Gastrocnemius medialis (tissue), 4 donors: ENCODE results near the gene B4GALT2. TPM values are rescaled to one million over a fixed set of nuclear protein-coding genes. Genes with fewer than 3 reads are reported as not detected.

Experiments
- ATAC-seq, 2 donors: fragments of 150-250 bp; one replicate each; pipeline ENCODE4 v1.9.1; 2016
- DNase-seq, 2 donors: peaks; one replicate each; pipeline ENCODE4 v3.0.0-alpha.2; 2019
- H3K27ac ChIP-seq, 4 donors: fragments of 200-600 bp; sonication (generic); 1 replicate in 1 of 4; 2 replicates in 3 of 4; pipeline ENCODE4 v1.5.1; 2016 to 2018; ENCODE audit warnings: mild to moderate bottlenecking in 2 of 4, moderate library complexity in 1 of 4
- H3K27me3 ChIP-seq, 3 donors: fragments of 200-600 bp; sonication (generic) in 2 of 3; 1 replicate in 1 of 3; 2 replicates in 2 of 3; pipeline versions ENCODE4 v1.5.1 to v1.6.0; 2016 to 2019; ENCODE audit warnings: mild to moderate bottlenecking in 1 of 3, moderate library complexity in 1 of 3
- H3K36me3 ChIP-seq, 2 donors: fragments of 200-600 bp; sonication (generic) in 1 of 2; one replicate each; pipeline ENCODE4 v1.5.1; 2017 to 2018
- H3K4me1 ChIP-seq, 2 donors: fragments of 200-600 bp; sonication (generic) in 1 of 2; one replicate each; pipeline ENCODE4 v1.5.1; 2016 to 2017; ENCODE audit warnings: mild to moderate bottlenecking in 2 of 2
- H3K4me3 ChIP-seq, 4 donors: fragments of 200-600 bp; sonication (generic) in 3 of 4; 1 replicate in 1 of 4; 2 replicates in 3 of 4; pipeline ENCODE4 v1.5.1; 2016 to 2019; ENCODE audit warnings: mild to moderate bottlenecking in 2 of 4
- H3K9me3 ChIP-seq, 3 donors: fragments of 200-600 bp; sonication (generic) in 2 of 3; 1 replicate in 1 of 3; 2 replicates in 2 of 3; pipeline ENCODE4 v1.5.1; 2016 to 2019
- POLR2A ChIP-seq, 2 donors: fragments of 450-650 bp; IDR thresholded peaks; one replicate each; pipeline ENCODE4 v1.6.1; 2017; ENCODE audit warnings: antibody characterized with exemption in 2 of 2, mild to moderate bottlenecking in 2 of 2, moderate library complexity in 2 of 2
- in situ Hi-C, 4 donors: fragments of 200-750 bp; cut with MboI; loops; one replicate each; pipeline versions ENCODE4 v1.15.0 to v1.8.0; 2017; ENCODE audit warnings: low sequenced_read_pairs in 4 of 4
- intact Hi-C: fragments of 100-400 bp; cut with DNase I; formaldehyde crosslinking; loops from one replicate; pipeline ENCODE4 v1.15.1; 2023; ENCODE audit warnings: low total_unique reads
- total RNA-seq, 4 donors: library from RNA; depleted of rRNA; stranded (reverse); fragments of >200 nt; gene quantifications; one replicate each; pipeline versions ENCODE4 v1.1.0 to v1.2.3, GENCODE V29; 2016
- TF ChIP-seq, protein P1 (sequence below), 5 experiments: fragments of 450-650 bp in 3 of 5; fragments of 200-600 bp in 2 of 5; sonication (generic) in 2 of 5; IDR thresholded peaks in 4 of 5; conservative IDR thresholded peaks in 1 of 5; 1 replicate in 4 of 5; 2 replicates in 1 of 5; pipeline ENCODE4 v1.5.1; 2016 to 2019; ENCODE audit warnings: antibody characterized with exemption in 5 of 5, mild to moderate bottlenecking in 3 of 5, moderate library complexity in 3 of 5

B4GALT2 gene
- total RNA-seq, 4 donors from 2014 or later = 63.5 to 97.8 (median 72.1) TPM

DNA sequence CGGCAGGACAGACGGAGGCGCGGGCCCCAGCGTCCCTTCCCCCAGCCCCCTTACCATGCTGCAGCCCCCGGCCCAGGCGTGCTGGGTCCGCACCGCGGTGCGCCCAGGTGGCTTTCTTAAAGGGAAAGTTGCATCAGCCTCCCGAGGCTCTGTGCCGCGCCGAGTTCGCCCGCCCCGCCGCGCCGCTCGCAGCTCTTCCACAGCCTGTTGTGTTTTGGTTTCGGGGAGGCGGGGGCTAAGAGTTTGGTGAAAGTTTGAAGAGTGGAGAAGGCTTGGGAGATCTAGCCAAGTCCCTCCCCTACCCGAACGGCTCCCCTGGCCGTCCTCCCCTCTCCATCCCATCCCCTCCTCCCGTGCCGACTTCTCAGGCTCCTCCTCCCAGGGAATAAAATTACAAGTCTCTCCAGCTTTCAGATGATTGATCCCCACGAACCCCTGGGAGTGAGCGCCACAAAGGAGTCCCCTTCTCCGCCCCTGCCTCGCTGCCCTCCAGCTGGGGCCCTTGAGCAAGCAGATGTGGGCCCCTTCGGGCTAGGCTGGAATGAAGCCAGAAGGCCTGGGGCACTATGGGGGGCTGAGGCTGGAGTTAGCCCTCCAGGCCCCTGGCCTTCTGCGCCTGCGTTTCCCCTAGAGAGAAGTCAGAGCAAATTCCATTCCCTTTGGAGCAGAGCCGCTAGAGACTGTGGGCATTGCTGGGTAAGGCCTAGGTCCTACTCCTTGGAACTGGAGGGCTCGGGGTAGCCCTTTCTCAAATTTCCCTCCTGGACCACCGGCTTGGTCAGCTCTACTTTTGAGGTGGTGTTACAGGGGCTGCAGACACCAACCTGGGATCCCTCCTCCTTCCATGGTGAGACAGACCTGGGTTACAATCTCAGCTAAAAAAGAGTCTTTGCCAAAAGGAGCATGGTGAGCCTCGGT lies 52.5 kb downstream of the B4GALT2 start, which contains the start of gene SLC6A9:
Gene SLC6A9 (minus strand): TSS at position 211 of the 918 bp plus-strand sequence. CDS start 7,185 bp downstream, outside the sequence.
- peaks cover 21 to 36% of the 10 kb centered on the region in 2 donors for H3K4me1 ChIP-seq
- H3K36me3 ChIP-seq = no peaks in the 10 kb centered on the region
- ATAC-seq = no peak
- H3K4me3 ChIP-seq = peak within 1 kb of the TSS; percentile 78 to 92 (median 82)
- in situ Hi-C loops (loop anchor here in 3 of 4 donors (25.0 kb wide), 2 partner anchors 269 to 494 kb away; partner anchors contain the start of gene PTPRF (in 2 of the 3)), intact Hi-C loops (loop anchor here (5.0 to 10.0 kb wide), 2 partner anchors 39 to 267 kb away; partner anchors contain the start of gene CCDC24)
- H3K9me3 ChIP-seq = no peaks in the 10 kb centered on the region
- no peaks in the 10 kb centered on the region for H3K27me3 ChIP-seq
- DNase-seq = no peak
- H3K27ac ChIP-seq = peak within 1 kb of the TSS; percentile 77 to 95 (median 91)
- TF ChIP-seq, protein P1, sequence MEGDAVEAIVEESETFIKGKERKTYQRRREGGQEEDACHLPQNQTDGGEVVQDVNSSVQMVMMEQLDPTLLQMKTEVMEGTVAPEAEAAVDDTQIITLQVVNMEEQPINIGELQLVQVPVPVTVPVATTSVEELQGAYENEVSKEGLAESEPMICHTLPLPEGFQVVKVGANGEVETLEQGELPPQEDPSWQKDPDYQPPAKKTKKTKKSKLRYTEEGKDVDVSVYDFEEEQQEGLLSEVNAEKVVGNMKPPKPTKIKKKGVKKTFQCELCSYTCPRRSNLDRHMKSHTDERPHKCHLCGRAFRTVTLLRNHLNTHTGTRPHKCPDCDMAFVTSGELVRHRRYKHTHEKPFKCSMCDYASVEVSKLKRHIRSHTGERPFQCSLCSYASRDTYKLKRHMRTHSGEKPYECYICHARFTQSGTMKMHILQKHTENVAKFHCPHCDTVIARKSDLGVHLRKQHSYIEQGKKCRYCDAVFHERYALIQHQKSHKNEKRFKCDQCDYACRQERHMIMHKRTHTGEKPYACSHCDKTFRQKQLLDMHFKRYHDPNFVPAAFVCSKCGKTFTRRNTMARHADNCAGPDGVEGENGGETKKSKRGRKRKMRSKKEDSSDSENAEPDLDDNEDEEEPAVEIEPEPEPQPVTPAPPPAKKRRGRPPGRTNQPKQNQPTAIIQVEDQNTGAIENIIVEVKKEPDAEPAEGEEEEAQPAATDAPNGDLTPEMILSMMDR (IDR thresholded peaks at IDR 0.05 in 4 of 5, conservative IDR thresholded peaks at IDR 0.05 in 1 of 5) = no peak
- TF ChIP-seq POLR2A (IDR thresholded peaks at IDR 0.05) = no peak

DNA sequence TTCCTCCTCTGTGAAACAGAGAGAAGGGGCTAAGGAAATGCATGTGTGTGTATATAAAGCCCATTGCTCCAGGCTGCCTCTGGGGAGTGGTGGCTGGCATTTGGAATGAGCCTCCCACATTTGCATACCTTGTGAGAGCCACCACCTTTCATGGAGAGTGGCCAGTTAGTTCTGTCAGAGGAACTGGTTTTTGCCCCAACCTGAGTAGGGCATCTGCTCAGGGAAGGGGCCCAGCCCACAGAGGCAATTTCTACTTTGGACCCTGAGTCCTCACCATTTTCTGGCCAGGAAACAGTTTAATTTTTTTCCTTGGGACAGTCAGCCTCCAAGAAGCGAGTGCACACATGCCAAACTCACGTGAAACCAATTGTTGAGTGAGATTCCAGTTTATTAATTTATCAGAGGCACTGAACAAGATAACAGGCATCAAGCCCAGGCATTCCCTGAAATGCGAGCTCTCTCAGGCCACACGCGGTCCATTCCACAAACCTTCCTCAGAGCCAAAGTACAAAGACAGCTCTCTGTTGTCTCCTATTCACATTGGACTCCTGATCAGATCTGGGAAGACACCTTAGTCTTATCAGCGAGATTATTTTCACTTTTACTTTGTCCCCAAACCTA lies 53.3 kb downstream of the B4GALT2 start:
- no peak for TF ChIP-seq POLR2A (IDR thresholded peaks at IDR 0.05)
- TF ChIP-seq, protein P1 (IDR thresholded peaks at IDR 0.05 in 4 of 5, conservative IDR thresholded peaks at IDR 0.05 in 1 of 5) = no peak
- no peaks in the 10 kb centered on the region for H3K36me3 ChIP-seq
- H3K27ac ChIP-seq = no peak overlapping the region
- intact Hi-C loops (loop anchor here (5.0 to 10.0 kb wide), 2 partner anchors 40 to 267 kb away; partner anchors contain the start of gene CCDC24), in situ Hi-C loops (loop anchor here in 3 of 4 donors (25.0 kb wide), 2 partner anchors 270 to 495 kb away; partner anchors contain the start of gene PTPRF (in 2 of the 3))
- H3K27me3 ChIP-seq = no peaks in the 10 kb centered on the region
- H3K4me3 ChIP-seq = no peak overlapping the region
- no peaks in the 10 kb centered on the region for H3K9me3 ChIP-seq
- no peak for DNase-seq
- peaks cover 21 to 36% of the 10 kb centered on the region in 2 donors for H3K4me1 ChIP-seq
- ATAC-seq = no peak

DNA sequence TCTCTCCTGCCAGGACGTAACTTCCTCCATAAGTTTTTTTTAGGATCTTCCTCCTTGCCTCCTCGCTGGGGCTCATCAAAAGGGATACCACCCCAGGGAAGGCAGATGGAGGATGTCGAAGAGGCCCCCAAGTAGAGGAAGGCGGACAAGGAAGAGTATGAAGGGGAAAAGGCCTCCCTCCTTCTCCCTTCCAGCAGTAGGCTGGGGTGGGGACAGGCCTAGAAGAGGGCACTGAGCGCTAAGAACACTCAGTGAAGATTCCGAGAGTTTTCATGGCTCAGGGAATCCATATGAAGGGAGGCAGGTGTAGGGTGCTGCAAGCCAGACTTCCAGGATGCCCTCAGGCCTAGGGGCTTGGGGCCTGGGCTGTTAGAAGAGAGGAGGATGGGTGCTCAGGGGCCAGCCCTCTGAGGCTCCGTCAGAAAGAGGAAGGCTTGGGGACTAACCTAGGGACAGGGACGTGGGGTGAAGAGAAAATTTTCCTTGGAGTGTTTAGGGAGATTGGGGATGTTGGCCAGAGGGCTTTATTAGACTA lies 54.1 kb downstream of the B4GALT2 start:
- intact Hi-C loops (loop anchor here (5.0 to 10.0 kb wide), 2 partner anchors 41 to 268 kb away; partner anchors contain the start of gene CCDC24), in situ Hi-C loops (loop anchor here in 3 of 4 donors (25.0 kb wide), 2 partner anchors 271 to 496 kb away; partner anchors contain the start of gene PTPRF (in 2 of the 3))
- H3K9me3 ChIP-seq = no peaks in the 10 kb centered on the region
- no peak overlapping the region for H3K27ac ChIP-seq
- H3K36me3 ChIP-seq = no peaks in the 10 kb centered on the region
- H3K4me3 ChIP-seq = no peak overlapping the region
- no peak for DNase-seq
- no peak for ATAC-seq
- TF ChIP-seq, protein P1 (IDR thresholded peaks at IDR 0.05 in 4 of 5, conservative IDR thresholded peaks at IDR 0.05 in 1 of 5) = no peak
- TF ChIP-seq POLR2A (IDR thresholded peaks at IDR 0.05) = no peak
- H3K4me1 ChIP-seq = peaks cover 21 to 36% of the 10 kb centered on the region in 2 donors
- no peaks in the 10 kb centered on the region for H3K27me3 ChIP-seq

DNA sequence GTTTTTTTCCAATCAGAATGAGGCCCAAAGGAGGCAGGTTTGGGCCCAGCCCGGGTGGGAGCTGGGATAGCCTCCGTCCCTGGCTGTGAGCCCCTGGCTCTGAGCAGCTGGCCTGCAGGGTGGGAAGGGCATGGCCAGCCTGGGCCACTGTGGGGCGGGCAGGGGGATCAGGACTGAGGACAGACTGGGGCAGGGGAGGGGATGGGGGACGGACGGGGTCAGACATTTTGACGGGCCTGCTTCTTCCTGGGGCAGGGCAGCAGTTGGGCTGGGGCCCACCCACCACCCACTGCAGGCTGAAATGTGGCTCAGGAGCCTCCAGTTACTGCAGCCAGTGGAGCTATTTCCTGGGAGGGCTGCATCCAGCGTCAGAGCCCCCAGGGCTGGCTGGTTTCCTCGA lies 54.7 kb downstream of the B4GALT2 start:
- H3K4me3 ChIP-seq = no peak overlapping the region
- no peaks in the 10 kb centered on the region for H3K27me3 ChIP-seq
- no peak for ATAC-seq
- H3K4me1 ChIP-seq = peaks cover 21 to 36% of the 10 kb centered on the region in 2 donors
- H3K36me3 ChIP-seq = no peaks in the 10 kb centered on the region
- TF ChIP-seq, protein P1 (IDR thresholded peaks at IDR 0.05 in 4 of 5, conservative IDR thresholded peaks at IDR 0.05 in 1 of 5) = no peak
- no peak for TF ChIP-seq POLR2A (IDR thresholded peaks at IDR 0.05)
- in situ Hi-C loops (loop anchor here in 3 of 4 donors (25.0 kb wide), 2 partner anchors 271 to 496 kb away; partner anchors contain the start of gene PTPRF (in 2 of the 3)), intact Hi-C loops (loop anchor here (5.0 to 10.0 kb wide), 2 partner anchors 41 to 269 kb away; partner anchors contain the start of gene CCDC24)
- H3K27ac ChIP-seq = no peak overlapping the region
- no peak for DNase-seq
- no peaks in the 10 kb centered on the region for H3K9me3 ChIP-seq
